ENCODE data around the gene AANAT.

AANAT gene

DNA sequence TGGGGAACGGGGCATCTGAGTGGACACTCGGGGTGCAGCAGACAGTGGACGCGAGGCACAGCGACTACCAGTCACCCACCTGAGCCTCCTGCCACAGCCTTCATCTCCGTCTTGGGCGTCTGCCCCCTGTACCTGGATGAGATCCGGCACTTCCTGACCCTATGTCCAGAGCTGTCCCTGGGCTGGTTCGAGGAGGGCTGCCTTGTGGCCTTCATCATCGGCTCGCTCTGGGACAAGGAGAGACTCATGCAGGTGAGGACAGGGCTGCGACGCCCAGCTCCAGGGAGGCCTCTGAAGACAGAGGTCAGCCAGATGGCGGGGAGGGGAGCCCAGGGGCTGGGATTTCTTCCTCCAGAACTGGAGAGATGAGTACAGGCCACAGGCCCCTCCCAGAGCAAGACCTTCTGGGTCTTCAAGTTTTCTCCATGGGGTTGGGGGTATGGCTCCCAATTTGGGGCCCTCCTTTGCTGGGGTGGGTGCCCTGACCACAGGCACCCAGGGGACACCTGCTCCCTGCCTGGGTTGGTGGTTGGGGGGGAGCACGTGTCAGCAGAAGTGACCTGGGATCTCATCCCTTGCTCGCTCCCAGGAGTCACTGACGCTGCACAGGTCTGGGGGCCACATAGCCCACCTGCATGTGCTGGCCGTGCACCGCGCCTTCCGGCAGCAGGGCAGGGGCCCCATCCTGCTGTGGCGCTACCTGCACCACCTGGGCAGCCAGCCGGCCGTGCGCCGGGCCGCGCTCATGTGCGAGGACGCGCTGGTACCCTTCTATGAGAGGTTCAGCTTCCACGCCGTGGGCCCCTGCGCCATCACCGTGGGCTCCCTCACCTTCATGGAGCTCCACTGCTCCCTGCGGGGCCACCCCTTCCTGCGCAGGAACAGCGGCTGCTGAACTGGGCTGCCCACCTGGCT is 1.9 kb downstream of the AANAT start:
- no peak for DNase-seq (ENCODE audit: low read depth)

- no peak for DNase-seq (ENCODE audit: low read depth)
These were observed 2.8 kb downstream of the AANAT start for GRCh38 chr17:76469991-76470739.

GRCh38 chr17:76471498-76472257 is 4.3 kb downstream of the AANAT start:
- no peak for DNase-seq (ENCODE audit: low read depth)

DNA sequence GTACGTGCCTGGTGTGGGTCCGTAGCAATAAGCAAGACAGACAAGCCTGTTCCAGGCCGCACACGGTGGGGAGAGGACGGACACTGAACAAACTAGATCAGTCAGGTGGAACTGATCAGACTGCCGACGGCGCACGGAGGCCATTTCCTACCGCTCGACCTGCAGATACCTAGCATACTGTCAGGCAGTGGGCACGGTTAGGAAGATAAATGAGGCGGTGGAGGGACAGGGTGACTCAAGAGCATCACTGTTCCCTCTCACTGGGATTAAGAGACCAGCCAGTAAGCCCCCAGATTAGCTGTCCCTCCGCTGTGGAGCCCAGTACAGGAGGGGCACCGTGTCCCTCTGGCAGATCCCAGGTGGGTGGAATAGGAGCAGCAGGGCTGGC is 4.8 kb downstream of the AANAT start:
- no peak for DNase-seq (ENCODE audit: low read depth)

- DNase-seq (ENCODE audit: low read depth): no peak
These were observed 5.3 kb downstream of the AANAT start for GRCh38 chr17:76472726-76473125.

GRCh38 chr17:76473541-76473985 is 6.2 kb downstream of the AANAT start:
- DNase-seq (ENCODE audit: low read depth): no peak

DNA sequence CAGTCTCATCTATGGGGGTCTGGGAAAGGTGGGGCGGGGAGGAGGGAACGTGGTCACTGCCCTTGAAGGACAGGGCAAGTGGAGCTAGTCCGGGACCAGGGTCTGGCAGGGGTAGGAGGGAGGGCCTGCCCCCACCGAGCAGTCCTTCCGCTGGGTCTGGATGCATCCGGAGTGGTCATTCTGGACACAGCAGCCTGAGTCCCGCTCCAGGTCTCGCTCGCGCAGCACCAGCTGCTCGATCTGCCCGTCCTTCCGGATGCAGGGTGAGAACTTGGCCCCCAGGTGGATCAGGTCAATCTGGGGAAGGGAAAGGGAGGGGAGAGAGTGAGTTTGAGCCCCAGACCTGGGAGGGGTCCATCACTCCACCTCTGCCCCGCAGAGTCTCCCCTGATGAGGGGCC is 6.8 kb downstream of the AANAT start:
- DNase-seq (ENCODE audit: low read depth): no peak

DNA sequence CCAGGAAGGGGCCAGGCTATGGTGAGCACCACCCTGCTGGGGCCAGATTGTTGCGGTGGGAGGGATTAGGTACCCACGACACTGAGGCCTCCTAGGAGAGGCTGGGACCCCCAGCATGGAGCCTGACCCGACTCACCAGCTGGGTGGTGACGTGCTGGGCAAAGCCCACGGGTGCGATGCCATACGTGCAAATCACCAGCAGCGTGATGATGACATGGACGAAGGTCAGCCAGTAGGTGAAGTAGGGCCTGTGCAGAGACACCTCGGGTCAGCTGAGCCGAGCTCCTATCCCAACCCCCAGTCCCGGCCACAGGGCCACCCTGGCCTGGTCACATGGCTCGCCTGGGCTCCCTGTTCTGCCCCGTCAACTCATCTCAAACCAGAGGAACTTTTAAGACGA is 7.5 kb downstream of the AANAT start:
- no peak for DNase-seq (ENCODE audit: low read depth)

- DNase-seq (ENCODE audit: low read depth): no peak
These were observed 7.9 kb downstream of the AANAT start for GRCh38 chr17:76475302-76475701.

DNA sequence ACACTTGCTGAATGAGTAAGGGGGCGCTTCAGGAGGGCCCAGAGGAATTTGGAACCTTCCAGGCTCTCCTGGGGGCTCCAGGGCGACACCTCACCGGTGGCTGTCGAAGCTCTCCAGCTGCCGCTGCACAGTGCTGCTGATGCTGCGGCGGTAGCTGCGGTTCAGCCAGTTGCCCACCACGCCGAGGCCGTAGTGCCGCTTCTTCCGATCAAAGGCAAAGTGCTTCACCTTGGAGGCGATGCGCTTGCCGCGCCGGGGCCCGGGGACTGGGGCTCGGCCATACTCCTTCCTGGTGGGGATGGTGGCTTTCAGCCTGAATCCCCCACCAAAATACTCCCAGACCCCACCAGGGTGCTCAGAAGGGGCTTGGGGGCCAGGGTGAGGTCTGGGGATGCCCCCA is 9.3 kb downstream of the AANAT start:
- DNase-seq (ENCODE audit: low read depth): no peak

DNA sequence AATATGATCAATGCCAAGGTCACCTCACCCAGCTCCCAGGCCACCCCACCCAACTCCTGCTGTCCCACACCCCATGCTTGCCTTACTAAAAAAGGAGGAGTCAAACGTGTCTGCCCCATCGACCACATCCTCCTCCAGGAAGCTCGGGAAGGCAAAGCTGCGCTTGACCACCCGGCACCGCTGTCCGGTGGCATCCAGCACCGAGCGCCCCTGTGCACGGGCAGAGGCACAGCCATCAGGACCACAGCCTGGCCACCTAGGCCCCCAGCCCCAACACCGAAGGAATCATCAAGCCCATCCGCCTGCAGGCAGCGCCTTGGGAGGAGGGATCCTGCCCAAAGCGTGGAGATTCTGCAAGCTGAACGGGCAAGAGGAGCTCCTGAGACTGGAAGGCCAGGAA is 10.2 kb downstream of the AANAT start:
- no peak for DNase-seq (ENCODE audit: low read depth)

DNA sequence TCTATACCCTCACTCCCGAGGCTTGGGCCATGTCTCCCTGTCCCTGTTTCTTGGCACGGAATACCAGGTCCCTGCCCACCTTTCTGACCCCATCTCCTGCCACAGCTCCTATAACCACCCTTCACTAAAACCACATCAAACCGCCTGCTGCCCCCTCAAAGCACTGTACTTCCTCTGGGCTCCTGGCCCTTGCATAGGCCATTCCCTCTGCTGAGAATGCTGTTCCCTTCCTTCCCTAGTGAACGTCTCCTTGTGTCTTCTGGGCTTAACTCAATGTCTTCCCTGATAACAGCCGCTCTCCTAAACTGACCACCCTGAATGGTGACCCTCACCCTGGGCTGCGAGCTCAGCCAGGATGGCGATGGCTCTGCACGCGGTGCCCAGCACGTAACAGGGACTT is 10.7 kb downstream of the AANAT start:
- no peak for DNase-seq (ENCODE audit: low read depth)

GRCh38 chr17:76478730-76479514 is 11.5 kb downstream of the AANAT start:
- no peak for DNase-seq (ENCODE audit: low read depth)

DNA sequence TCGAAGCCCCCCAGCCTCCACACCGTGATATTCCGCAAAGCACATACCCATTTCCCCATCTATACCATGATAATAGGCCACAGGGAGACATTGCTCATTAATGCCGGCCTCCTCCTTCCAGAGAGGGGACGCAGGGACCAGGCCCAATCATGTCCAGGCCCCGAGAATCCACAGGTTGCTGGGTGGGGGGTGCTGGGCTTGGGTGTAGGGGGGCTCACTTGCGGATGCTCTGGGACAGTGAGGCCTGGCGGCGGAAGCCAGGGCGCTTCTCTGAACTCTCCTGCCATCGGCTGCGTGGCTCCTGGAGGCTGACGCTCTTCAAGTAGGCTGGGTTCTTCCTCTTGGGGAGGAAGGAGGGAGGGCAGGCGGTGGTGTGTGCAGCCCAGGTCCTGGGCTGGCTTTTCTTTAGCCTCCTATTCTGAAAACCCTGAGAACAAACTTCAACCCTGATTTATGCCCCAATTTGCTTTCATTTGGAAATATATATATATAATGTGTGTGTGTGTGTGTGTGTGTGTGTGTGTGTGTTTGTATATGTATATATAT is 12.2 kb downstream of the AANAT start:
- DNase-seq (ENCODE audit: low read depth): no peak

DNA sequence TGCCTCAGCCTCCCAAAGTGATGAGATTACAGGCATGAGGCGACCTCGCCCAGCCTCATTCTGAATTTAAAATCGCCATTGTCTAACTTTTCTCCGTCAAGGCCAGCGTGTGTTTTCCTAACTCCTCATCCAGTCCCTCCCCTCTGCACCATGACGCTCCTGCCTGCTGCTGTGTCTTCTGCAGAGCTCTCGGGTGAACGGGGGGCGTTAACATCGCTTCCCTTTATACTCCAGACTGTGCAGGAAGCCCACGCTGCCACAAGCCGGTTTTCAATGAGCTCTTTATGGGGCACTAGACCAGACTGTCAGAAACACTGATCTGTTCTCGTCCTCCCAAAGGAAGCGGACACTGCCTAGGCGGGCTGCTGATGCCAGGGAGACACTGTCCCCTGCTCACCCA is 13.2 kb downstream of the AANAT start:
- no peak for DNase-seq (ENCODE audit: low read depth)

DNA sequence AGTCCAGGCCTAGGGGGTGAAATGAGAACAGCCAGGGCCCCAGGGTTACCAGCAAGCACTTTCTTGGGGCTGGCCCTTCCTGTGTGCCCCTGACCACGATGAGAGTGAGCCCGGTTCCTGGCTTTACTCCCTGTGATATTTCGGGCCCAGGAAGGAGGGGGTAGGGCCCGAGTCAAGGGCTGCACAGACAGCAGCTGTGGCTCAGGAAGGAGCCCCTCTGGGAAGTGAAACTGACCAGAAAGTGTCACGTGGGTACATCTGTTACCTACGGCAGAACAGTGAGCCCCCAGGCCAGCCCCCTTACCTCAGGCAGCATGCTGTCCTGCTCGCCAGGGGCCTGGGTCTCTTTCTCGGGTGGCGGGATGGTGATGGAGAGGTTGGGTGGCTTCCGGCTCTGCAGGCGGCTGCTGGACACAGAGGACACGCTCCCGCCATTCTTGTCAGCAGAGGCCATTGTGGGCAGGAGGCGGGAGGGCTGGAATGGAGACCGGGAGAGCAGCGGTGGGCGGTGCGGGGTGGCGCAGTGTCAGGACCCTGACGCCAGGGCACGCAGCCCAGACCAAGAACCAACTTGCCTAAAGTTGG is 13.8 kb downstream of the AANAT start:
- no peak for DNase-seq (ENCODE audit: low read depth)

GRCh38 chr17:76484228-76484725 is 16.9 kb downstream of the AANAT start:
- no peak for DNase-seq (ENCODE audit: low read depth)

- DNase-seq (ENCODE audit: low read depth): no peak
These were observed 18.2 kb downstream of the AANAT start for GRCh38 chr17:76485569-76485968.

DNA sequence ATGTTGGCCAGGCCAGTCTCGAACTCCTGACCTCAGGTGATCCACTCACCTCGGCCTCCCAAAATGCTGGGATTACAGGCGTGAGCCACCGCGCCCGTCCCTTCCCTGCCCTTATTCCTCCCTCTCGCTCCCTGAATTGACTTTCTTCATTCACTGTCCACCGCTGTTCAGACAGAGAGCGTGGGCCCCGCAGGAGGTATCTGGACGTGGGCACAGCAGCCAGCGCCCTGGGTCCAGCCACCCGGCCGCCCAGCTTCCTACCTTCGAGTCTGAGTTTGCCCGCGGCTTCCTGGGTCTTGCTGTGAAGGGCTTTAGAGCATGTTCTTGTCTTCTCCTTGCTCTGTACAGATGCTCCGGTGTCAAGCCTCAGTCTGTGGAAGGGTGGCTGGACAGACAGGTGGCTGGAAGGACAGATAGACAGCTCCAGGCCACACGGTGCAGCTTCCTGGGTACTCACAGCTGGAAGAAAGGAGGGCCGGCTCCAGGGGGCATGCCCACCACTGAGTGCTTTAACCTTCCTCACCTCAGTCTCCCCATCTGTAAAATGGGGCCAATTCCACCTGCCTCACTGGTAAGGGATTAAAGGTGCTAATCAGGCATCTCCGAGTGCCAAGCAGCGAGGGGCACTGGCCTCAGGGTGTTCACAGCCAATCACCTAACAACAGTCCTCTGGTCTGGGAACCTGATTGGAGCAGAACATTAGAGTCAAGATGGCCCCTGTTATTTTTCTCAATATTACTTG is 20.2 kb downstream of the AANAT start:
- no peak for DNase-seq (ENCODE audit: low read depth)

DNA sequence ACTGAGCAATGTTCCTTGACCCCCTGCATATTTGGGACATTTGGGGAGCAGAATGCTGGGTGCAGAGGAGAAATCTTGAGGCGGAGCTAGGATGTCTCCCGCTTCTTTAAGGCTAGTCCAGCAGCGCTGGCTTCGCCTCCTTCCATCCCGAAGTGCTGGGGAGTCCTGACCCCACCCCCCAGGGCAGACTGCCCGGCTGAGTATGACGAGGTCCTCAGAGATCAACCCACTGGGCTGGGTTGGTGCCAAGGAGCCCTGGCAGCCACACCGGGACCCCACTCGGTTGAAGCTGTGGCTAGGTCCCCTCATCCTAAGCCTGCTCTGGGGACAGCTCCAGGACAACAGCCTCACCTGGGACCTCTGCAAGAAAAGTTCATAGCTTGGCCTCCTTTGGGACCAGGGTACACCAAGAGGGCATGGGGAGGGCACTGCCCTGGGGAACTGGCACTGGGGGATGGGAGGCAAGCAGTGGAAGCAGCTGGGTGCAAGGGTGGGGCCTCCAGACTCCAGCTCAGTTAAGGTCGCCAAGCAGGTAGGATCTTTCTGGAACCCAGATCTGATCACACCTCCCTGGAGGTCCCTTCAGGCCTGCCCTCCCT is 22.8 kb downstream of the AANAT start:
- DNase-seq (ENCODE audit: low read depth): no peak
